SK-N-SH (cell line): ENCODE results near the gene ZBTB47. TPM values are rescaled to one million over a fixed set of nuclear protein-coding genes. Genes with fewer than 3 reads are reported as not detected.

Source experiments
- CTCF ChIA-PET: fragments of 300-600, 350-600 bp; formaldehyde crosslinking; extraction: SDS; loops from one replicate; lab custom pipeline; 2021; lab: Yijun Ruan, JAX
- POLR2A ChIA-PET: fragments of 350-600 bp; sonication (Branson Sonifier 250); formaldehyde crosslinking; extraction: SDS; loops from one replicate; lab custom pipeline; 2020; ENCODE audit warnings: antibody characterized with exemption, inconsistent platforms; lab: Yijun Ruan, JAX
- DNase-seq: peaks from one replicate; pipeline ENCODE4 v3.0.0; 2012
- H2AFZ ChIP-seq: fragments of 200-600 bp; sonication (generic); 2 replicates; pipeline ENCODE4 v1.8.1; 2016; ENCODE audit warnings: antibody characterized with exemption, mild to moderate bottlenecking, low read depth
- H3F3A ChIP-seq: fragments of 200-600 bp; sonication (generic); replicated peaks from 2 replicates; pipeline ENCODE3; 2016; ENCODE audit warnings: antibody characterized with exemption, mild to moderate bottlenecking; ENCODE audit not compliant: insufficient read depth
- H3K27ac ChIP-seq, 2 experiments: fragments of 200-500 bp in 1 of 2; fragments of 200-600 bp in 1 of 2; sonication (Bioruptor generic) in 1 of 2; sonication (generic), shearing (Covaris generic) in 1 of 2; 2 replicates each; pipeline versions ENCODE4 v1.5.1 to v1.6.1; 2014 to 2016; ENCODE audit warnings: low read depth in 2 of 2, inconsistent platforms in 1 of 2, low read length in 1 of 2, mild to moderate bottlenecking in 1 of 2, mixed read lengths in 1 of 2
- H3K27me3 ChIP-seq: fragments of 200-600 bp; sonication (generic), shearing (Covaris generic); 2 replicates; pipeline ENCODE4 v1.6.1; 2016; ENCODE audit warnings: mixed run types; ENCODE audit not compliant: insufficient read depth
- H3K36me3 ChIP-seq, 2 experiments: fragments of 200-500 bp in 1 of 2; fragments of 200-600 bp in 1 of 2; sonication (Bioruptor generic) in 1 of 2; sonication (generic) in 1 of 2; replicated peaks in 1 of 2; 2 replicates each; pipeline versions ENCODE3 to v1.5.1; 2014 to 2016; ENCODE audit warnings: low read length in 1 of 2, mild to moderate bottlenecking in 1 of 2; ENCODE audit not compliant: insufficient read depth in 2 of 2, control insufficient read depth in 1 of 2
- H3K4me1 ChIP-seq, 2 experiments: fragments of 200-500 bp in 1 of 2; fragments of 200-600 bp in 1 of 2; sonication (Bioruptor generic) in 1 of 2; sonication (generic), shearing (Covaris generic) in 1 of 2; 2 replicates each; pipeline versions ENCODE4 v1.5.1 to v1.6.1; 2014 to 2016; ENCODE audit warnings: low read depth in 1 of 2, low read length in 1 of 2, mixed run types in 1 of 2; ENCODE audit not compliant: insufficient read depth in 2 of 2, control insufficient read depth in 1 of 2
- H3K4me2 ChIP-seq: fragments of 200-600 bp; sonication (generic), shearing (Covaris generic); 2 replicates; pipeline ENCODE4 v1.6.1; 2017; ENCODE audit warnings: mixed run types
- H3K4me3 ChIP-seq, 2 experiments: fragments of 200-500 bp in 1 of 2; fragments of 200-600 bp in 1 of 2; sonication (Bioruptor generic) in 1 of 2; sonication (generic), shearing (Covaris generic) in 1 of 2; 2 replicates each; pipeline versions ENCODE4 v1.5.1 to v1.8.1; 2014 to 2016; ENCODE audit warnings: low read depth in 2 of 2, inconsistent platforms in 1 of 2, low read length in 1 of 2, mild to moderate bottlenecking in 1 of 2, mixed read lengths in 1 of 2, moderate library complexity in 1 of 2
- H3K79me2 ChIP-seq: fragments of 200-600 bp; sonication (generic); 2 replicates; pipeline ENCODE4 v1.8.1; 2017; ENCODE audit warnings: mild to moderate bottlenecking; ENCODE audit not compliant: insufficient read depth
- H3K9ac ChIP-seq: fragments of 200-600 bp; sonication (generic); 2 replicates; pipeline ENCODE4 v1.6.1; 2017; ENCODE audit warnings: mixed run types
- H3K9me2 ChIP-seq: fragments of 200-600 bp; sonication (generic); 2 replicates; pipeline ENCODE4 v1.6.1; 2017; ENCODE audit warnings: mixed run types
- H3K9me3 ChIP-seq: fragments of 200-600 bp; sonication (generic); 2 replicates; pipeline ENCODE4 v1.6.1; 2017; ENCODE audit warnings: mixed run types, mild to moderate bottlenecking, moderate library complexity
- H4K20me1 ChIP-seq: fragments of 200-600 bp; sonication (generic); 2 replicates; pipeline ENCODE4 v1.6.1; 2017; ENCODE audit warnings: mild to moderate bottlenecking, mixed run types; ENCODE audit not compliant: insufficient read depth
- CHD2 ChIP-seq: fragments of 150-350 bp; IDR thresholded peaks from 2 replicates; pipeline ENCODE4 v1.6.1; 2018; ENCODE audit warnings: low read length; ENCODE audit not compliant: partially characterized antibody
- CTCF ChIP-seq: fragments of 200-600 bp; sonication (generic); IDR thresholded peaks from 2 replicates; pipeline ENCODE4 v1.6.1; 2017; ENCODE audit warnings: antibody characterized with exemption, mild to moderate bottlenecking, moderate library complexity
- EP300 ChIP-seq, 2 experiments: IDR thresholded peaks; 2 replicates each; pipeline versions ENCODE4 v1.4.0 to v1.6.1; 2012; ENCODE audit warnings: borderline replicate concordance in 1 of 2, low read depth in 1 of 2, low read length in 1 of 2
- EZH2phosphoT487 ChIP-seq: fragments of 200-600 bp; sonication (generic); IDR thresholded peaks from 2 replicates; pipeline ENCODE4 v1.6.1; 2017; ENCODE audit warnings: low read depth, mixed run types, mild to moderate bottlenecking, antibody characterized with exemption, moderate library complexity, borderline replicate concordance
- FOXJ3 ChIP-seq: sonication (generic); formaldehyde crosslinking; IDR thresholded peaks from 2 replicates; pipeline ENCODE4 v1.5.1; 2020; ENCODE audit warnings: mild to moderate bottlenecking, missing genetic modification reagents
- GABPA ChIP-seq: IDR thresholded peaks from 2 replicates; pipeline ENCODE4 v1.4.0; 2012; ENCODE audit warnings: low read depth, mild to moderate bottlenecking
- MAX ChIP-seq: IDR thresholded peaks from 2 replicates; pipeline ENCODE4 v1.4.0; 2012; ENCODE audit warnings: low read depth
- MXI1 ChIP-seq: IDR thresholded peaks from 2 replicates; pipeline ENCODE4 v1.6.1; 2012; ENCODE audit warnings: mild to moderate bottlenecking, low read depth, low read length, improper control_type of control experiment
- NFIC ChIP-seq: IDR thresholded peaks from 2 replicates; pipeline ENCODE4 v1.4.0; 2012; ENCODE audit warnings: borderline replicate concordance
- NRF1 ChIP-seq: IDR thresholded peaks from 2 replicates; pipeline ENCODE4 v1.6.1; 2012; ENCODE audit warnings: low read depth, mild to moderate bottlenecking, low read length
- REST ChIP-seq: IDR thresholded peaks from 2 replicates; pipeline ENCODE4 v1.6.1; 2012; ENCODE audit warnings: mild to moderate bottlenecking, low read depth, low read length, moderate library complexity
- TCF12 ChIP-seq: IDR thresholded peaks from 2 replicates; pipeline ENCODE4 v1.4.0; 2012
- WGBS: methylation state at CpG from one replicate; pipeline ENCODE4 v1.1.6; 2017; ENCODE audit warnings: low lambda C conversion rate; 5-methylcytosine and 5-hydroxymethylcytosine counted together
- polyA plus RNA-seq, 3 experiments: library from polyadenylated mRNA; depleted of rRNA; stranded (reverse); fragments of >200 nt; gene quantifications; 2 replicates each; pipeline ENCODE4 v1.2.3, GENCODE V29; 2012
- TF ChIP-seq, protein P1 (sequence below): IDR thresholded peaks from 2 replicates; pipeline ENCODE4; 2012

Gene ZBTB47
- polyA plus RNA-seq, 1 of the 3 experiments (the other 2 are of a cell fraction), result 9.9 TPM

GRCh38 chr3:42710323-42711021, 57.0 kb downstream of the ZBTB47 start:
- no peak for DNase-seq
- 50% methylated on average over 7 of the region's 7 CpGs for WGBS

More at GRCh38 chr3:42710323-42711021, 57.0 kb downstream of the ZBTB47 start:
- Histone ChIP-seq H3K4me3 (no peak overlapping the region), H3K27ac (no peak overlapping the region), H3K9me3 (no peaks in the 10 kb centered on the region), H3K4me2 (no peak overlapping the region), H3K36me3 (no peaks in the 10 kb centered on the region), H3F3A (no peaks in the 10 kb centered on the region), H3K27me3 (0 out of 2 replicates have a peak, but pooled peaks cover 4% of the 10 kb centered on the region), H3K79me2 (no peaks in the 10 kb centered on the region), H3K9ac (no peak overlapping the region), H4K20me1 (no peaks in the 10 kb centered on the region), H2AFZ (no peak overlapping the region), H3K4me1 (no peaks in the 10 kb centered on the region; a peak in 1 of 4 replicates), H3K9me2 (no peaks in the 10 kb centered on the region)
- ChIA-PET CTCF (interaction anchor here (0.5 to 1.7 kb wide), 3 partner anchors 13 to 340 kb away, joined by 3 to 5 read pairs (median 4); no protein-coding TSS in a partner anchor), POLR2A (no interaction called here)
- TF ChIP-seq, protein P1, sequence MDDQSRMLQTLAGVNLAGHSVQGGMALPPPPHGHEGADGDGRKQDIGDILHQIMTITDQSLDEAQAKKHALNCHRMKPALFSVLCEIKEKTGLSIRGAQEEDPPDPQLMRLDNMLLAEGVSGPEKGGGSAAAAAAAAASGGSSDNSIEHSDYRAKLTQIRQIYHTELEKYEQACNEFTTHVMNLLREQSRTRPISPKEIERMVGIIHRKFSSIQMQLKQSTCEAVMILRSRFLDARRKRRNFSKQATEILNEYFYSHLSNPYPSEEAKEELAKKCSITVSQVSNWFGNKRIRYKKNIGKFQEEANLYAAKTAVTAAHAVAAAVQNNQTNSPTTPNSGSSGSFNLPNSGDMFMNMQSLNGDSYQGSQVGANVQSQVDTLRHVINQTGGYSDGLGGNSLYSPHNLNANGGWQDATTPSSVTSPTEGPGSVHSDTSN, result no peak
- TF ChIP-seq GABPA (no peak), TCF12 (no peak), NFIC (no peak), EP300 (IDR thresholded peaks at IDR 0.05; ENCODE audit: borderline replicate concordance in 1 of 2, low read depth in 1 of 2, low read length in 1 of 2) (no peak), CHD2 (no peak), EZH2phosphoT487 (no peak), MXI1 (no peak), MAX (no peak), CTCF (no peak), NRF1 (no peak), REST (no peak), FOXJ3 (no peak)
